ENCODE measurements around the gene INPP5F.

GRCh38 chr10:119769886-119770285 lies 44.0 kb downstream of the INPP5F start:
- TF ChIP-seq CTCF (IDR thresholded peaks at IDR 0.05) (no peak), EZH2 (IDR thresholded peaks at IDR 0.05; ENCODE audit: borderline replicate concordance, insufficient read depth, low read depth, low read length, poor library complexity, severe bottlenecking) (no peak)

Data from B cell (primary cell).